AG09319 (cell line): ENCODE measurements around the gene CCDC187.

ENCODE experiments used
- DNase-seq: peaks from one replicate; pipeline ENCODE4 v3.0.0-alpha.2; 2010; ENCODE audit warnings: low read depth; ENCODE audit errors: extremely low read depth
- TF ChIP-seq, protein P1 (sequence below): IDR thresholded peaks from 2 replicates; pipeline ENCODE4 v1.5.1; 2011; ENCODE audit warnings: low read depth, mild to moderate bottlenecking, inconsistent platforms, low read length, moderate library complexity

Gene CCDC187

DNA sequence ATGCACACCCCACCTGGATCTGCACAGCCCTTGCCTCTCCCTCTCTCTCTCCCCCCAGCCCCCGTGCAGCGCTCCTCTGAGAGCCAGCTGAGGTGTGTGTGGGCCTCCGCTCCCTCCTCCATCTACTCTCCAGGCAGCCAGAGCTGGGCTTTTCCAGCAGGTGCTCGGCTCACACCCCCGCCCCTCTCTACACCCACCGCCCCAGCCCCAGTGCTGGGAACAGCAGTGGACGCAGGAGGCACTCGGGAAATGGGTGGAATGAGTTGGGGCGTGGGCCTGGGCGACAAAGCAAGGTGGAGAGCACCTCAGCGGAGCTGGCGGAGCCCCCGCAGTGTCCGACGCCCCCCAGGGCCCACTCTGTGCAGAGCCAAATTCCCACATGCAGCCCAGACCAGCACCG lies 85.6 kb downstream of the CCDC187 start:
- TF ChIP-seq, protein P1, sequence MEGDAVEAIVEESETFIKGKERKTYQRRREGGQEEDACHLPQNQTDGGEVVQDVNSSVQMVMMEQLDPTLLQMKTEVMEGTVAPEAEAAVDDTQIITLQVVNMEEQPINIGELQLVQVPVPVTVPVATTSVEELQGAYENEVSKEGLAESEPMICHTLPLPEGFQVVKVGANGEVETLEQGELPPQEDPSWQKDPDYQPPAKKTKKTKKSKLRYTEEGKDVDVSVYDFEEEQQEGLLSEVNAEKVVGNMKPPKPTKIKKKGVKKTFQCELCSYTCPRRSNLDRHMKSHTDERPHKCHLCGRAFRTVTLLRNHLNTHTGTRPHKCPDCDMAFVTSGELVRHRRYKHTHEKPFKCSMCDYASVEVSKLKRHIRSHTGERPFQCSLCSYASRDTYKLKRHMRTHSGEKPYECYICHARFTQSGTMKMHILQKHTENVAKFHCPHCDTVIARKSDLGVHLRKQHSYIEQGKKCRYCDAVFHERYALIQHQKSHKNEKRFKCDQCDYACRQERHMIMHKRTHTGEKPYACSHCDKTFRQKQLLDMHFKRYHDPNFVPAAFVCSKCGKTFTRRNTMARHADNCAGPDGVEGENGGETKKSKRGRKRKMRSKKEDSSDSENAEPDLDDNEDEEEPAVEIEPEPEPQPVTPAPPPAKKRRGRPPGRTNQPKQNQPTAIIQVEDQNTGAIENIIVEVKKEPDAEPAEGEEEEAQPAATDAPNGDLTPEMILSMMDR: no peak
- DNase-seq: no peak

GRCh38 chr9:136216541-136217244 lies 87.2 kb downstream of the CCDC187 start:
- DNase-seq: no peak
- TF ChIP-seq, protein P1: no peak

GRCh38 chr9:136213733-136214132 lies 90.2 kb downstream of the CCDC187 start:
- TF ChIP-seq, protein P1: no peak
- no peak for DNase-seq

DNA sequence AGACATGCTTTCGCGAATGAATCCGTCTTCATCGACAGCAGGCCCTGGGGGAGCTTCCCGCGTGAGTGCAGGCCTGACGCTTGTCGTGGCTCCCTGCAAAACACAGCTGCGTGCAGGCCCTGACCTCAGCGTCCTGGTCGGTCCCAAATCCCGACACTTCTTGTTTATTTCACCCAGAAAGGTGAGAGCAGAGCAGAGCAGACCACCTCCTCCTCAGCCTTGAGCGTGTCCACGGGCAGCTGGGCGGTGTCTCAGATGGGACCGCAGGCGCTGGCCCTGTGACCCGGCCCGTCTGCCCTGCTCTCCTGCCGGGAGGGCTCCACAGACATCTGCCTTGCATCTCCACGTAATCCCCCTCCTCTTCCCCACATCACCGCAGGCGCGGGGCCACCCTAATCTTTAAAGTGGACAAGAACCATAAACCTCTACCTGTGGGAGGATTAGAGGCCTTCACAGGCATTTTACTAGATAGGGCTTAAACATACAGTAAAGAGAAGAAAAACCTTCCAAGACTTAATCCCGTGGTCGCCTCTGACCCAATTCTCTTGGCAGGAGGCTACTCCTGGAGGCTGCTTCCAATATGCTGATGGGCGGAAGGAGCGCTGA lies 91.4 kb downstream of the CCDC187 start:
- TF ChIP-seq, protein P1: no peak
- no peak for DNase-seq

DNA sequence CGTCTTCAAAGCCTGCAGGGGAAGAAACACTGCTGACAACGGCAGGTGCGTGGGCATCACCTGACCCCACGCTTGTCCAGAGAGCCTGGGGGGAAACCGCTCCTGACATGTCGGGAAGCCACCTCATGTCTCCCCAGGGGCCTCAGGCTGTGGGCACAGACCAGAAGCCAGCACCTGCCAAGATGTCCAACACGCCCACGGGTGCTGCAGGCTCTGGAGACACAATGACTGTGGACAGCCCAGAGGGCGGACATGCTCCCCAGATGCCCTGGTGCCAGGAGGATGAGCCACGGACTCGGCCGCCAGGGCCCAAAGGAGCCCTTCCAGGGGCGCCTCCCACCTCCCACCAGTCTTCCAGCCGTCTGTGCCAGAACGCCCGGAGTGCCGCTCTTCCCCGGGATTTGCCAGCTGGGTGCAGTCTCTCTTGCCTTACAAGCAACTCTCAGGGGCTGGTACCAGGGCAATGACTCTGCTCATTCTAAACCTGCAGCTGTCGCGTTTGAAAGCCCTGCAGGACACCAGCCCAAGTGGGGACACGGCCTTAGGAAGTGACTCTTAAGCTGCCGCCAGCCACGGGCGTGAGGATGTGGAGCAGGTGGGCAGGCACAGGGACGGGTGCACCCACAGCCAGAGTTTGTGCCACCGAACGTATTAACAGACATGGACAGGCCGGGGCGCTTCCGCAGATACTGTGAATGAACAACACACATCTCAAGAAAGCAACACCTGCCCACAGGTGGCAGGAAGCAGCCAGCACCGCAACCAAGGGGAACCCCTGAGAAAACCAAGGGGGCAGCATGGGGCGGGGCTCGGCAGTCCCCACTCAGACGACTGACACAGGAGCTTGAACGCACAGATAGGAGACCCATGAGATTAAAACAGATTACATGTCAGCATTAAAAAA lies 92.2 kb downstream of the CCDC187 start:
- TF ChIP-seq, protein P1: no peak
- DNase-seq: no peak

DNA sequence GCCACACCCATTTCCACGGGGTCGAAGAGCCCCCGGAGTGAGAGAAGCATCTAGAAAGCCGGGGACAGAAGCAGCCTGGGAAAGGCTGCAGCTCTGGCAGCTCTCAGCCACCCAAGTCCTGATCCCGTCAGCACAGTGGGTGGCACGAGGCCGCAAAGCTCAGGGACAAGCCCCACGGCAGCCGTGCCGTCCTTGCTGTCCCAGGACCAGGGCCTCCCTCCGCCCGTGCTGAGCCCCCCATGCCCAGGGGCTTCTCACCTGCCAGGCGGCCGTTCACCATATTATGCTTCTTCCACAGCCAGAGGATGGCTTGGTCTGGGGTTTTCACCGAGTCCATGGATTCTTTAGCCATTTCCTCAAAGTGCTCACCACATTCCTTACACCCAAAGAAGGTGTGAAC lies 92.9 kb downstream of the CCDC187 start:
- DNase-seq: no peak
- TF ChIP-seq, protein P1: no peak

DNA sequence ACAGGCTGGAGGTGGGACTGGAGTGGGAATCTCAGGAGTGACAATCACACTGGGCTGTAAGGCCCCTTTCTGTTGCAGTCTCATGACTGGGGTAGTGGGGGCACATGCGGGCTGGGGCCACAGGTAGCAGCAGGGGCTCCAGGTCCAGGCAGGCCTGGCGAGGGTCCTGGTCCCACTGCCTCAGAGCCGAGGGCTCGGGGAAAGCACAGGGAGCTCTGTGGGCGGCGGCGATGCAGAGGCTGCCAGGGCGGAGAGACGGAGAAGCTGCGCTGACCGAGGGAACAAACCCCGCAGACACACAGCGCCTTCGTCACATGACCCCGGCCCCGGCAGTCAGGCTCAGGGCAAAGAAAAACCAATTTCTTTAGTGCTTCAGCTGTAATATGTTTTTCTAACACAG lies 93.6 kb downstream of the CCDC187 start:
- TF ChIP-seq, protein P1: no peak
- no peak for DNase-seq
